ENCODE results near the gene SLC12A3.

Gene SLC12A3

GRCh38 chr16:56956756-56957155 is 91.7 kb downstream of the SLC12A3 start:
- TF ChIP-seq CTCF (IDR thresholded peaks at IDR 0.05; ENCODE audit: borderline replicate concordance, insufficient read depth, low read depth, low read length), result no peak
- H3K4me3 ChIP-seq (ENCODE audit: low read depth, low read length), result no peak overlapping the region

- TF ChIP-seq CTCF (IDR thresholded peaks at IDR 0.05; ENCODE audit: borderline replicate concordance, insufficient read depth, low read depth, low read length), result no peak
- no peak overlapping the region for H3K4me3 ChIP-seq (ENCODE audit: low read depth, low read length)
These were observed 95.8 kb downstream of the SLC12A3 start for GRCh38 chr16:56960681-56961281.

- H3K4me3 ChIP-seq (ENCODE audit: low read depth, low read length), result no peak overlapping the region
- TF ChIP-seq CTCF (IDR thresholded peaks at IDR 0.05; ENCODE audit: borderline replicate concordance, insufficient read depth, low read depth, low read length), result no peak
These were observed 96.4 kb downstream of the SLC12A3 start for GRCh38 chr16:56961386-56961785.

GRCh38 chr16:56961851-56962281 is 96.9 kb downstream of the SLC12A3 start, which contains the start of gene CETP:
Gene CETP, plus strand, starts transcription at chr16:56961950. Its CDS starts 30 bp downstream, at chr16:56961980.
- TF ChIP-seq CTCF (IDR thresholded peaks at IDR 0.05; ENCODE audit: borderline replicate concordance, insufficient read depth, low read depth, low read length), result no peak
- no peak within 1 kb of the TSS for H3K4me3 ChIP-seq (ENCODE audit: low read depth, low read length)

- no peak overlapping the region for H3K4me3 ChIP-seq (ENCODE audit: low read depth, low read length)
- peak; percentile 99 for TF ChIP-seq CTCF (IDR thresholded peaks at IDR 0.05; ENCODE audit: borderline replicate concordance, insufficient read depth, low read depth, low read length)
These were observed 99.5 kb downstream of the SLC12A3 start for GRCh38 chr16:56964243-56965148.
